Stimulated activated CD8-positive, alpha-beta memory T cell treated with anti-CD3 and anti-CD28 coated beads, Interleukin-4, amount 100 ng/mL, for 24 hours (primary cell): ENCODE measurements around the gene SNAI3.

Experiments
- DNase-seq: peaks from one replicate; pipeline ENCODE4 v3.0.0-alpha.2; 2020; ENCODE audit warnings: low read depth

Gene SNAI3

GRCh38 chr16:88691129-88691813, 5.0 kb upstream of the SNAI3 start:
- DNase-seq: no peak

GRCh38 chr16:88690341-88691128, 4.2 kb upstream of the SNAI3 start:
- no peak for DNase-seq

- no peak for DNase-seq
These were observed 1.9 kb upstream of the SNAI3 start for GRCh38 chr16:88688013-88688778.

GRCh38 chr16:88687676-88688012, 1.3 kb upstream of the SNAI3 start:
- DNase-seq: no peak

GRCh38 chr16:88687254-88687576, 908 bp upstream of the SNAI3 start:
- DNase-seq: no peak

- no peak for DNase-seq
These were observed 257 bp downstream of the SNAI3 start for GRCh38 chr16:88686062-88686438.

GRCh38 chr16:88685156-88686061, 898 bp downstream of the SNAI3 start:
- no peak for DNase-seq

GRCh38 chr16:88684569-88685155, 1.6 kb downstream of the SNAI3 start:
- DNase-seq: no peak

GRCh38 chr16:88681709-88682451, 4.4 kb downstream of the SNAI3 start:
- no peak for DNase-seq

GRCh38 chr16:88681084-88681680, 5.1 kb downstream of the SNAI3 start:
- DNase-seq: no peak

GRCh38 chr16:88680554-88681083, 5.7 kb downstream of the SNAI3 start:
- no peak for DNase-seq

GRCh38 chr16:88678224-88678979, 7.9 kb downstream of the SNAI3 start:
- DNase-seq: no peak

- no peak for DNase-seq
These were observed 8.6 kb downstream of the SNAI3 start for GRCh38 chr16:88677721-88678120.

- no peak for DNase-seq
These were observed 9.6 kb downstream of the SNAI3 start for GRCh38 chr16:88676502-88677242.

- no peak for DNase-seq
These were observed 12.5 kb downstream of the SNAI3 start for GRCh38 chr16:88673716-88674379.

GRCh38 chr16:88672776-88673175, 13.5 kb downstream of the SNAI3 start:
- DNase-seq: no peak

- no peak for DNase-seq
These were observed 14.5 kb downstream of the SNAI3 start for GRCh38 chr16:88671806-88672205.

- DNase-seq: no peak
These were observed 16.3 kb downstream of the SNAI3 start for GRCh38 chr16:88669980-88670379.
